Fibroblast of the aortic adventitia (primary cell): ENCODE results near the gene EXOC3L1. TPM values are rescaled to one million over a fixed set of nuclear protein-coding genes. Genes with fewer than 3 reads are reported as not detected.

Experiments
- DNase-seq: peaks from one replicate; pipeline ENCODE4 v3.0.0-alpha.2; 2010; ENCODE audit warnings: low read depth
- H3K4me3 ChIP-seq: 2 replicates; pipeline ENCODE4 v1.5.1; 2011; ENCODE audit warnings: low read depth, mild to moderate bottlenecking, control low read depth, low read length, moderate library complexity
- CTCF ChIP-seq: IDR thresholded peaks from 2 replicates; pipeline ENCODE4 v1.5.1; 2011; ENCODE audit warnings: mild to moderate bottlenecking, low read length, control low read depth, inconsistent platforms; ENCODE audit not compliant: insufficient read depth
- total RNA-seq: library from RNA; depleted of rRNA; stranded (reverse); fragments of >200 nt; gene quantifications from 2 replicates; pipeline ENCODE4 v1.2.3, GENCODE V29; 2012; ENCODE audit warnings: low replicate concordance

Gene EXOC3L1
- total RNA-seq, 1 donor, result not detected

- H3K4me3 ChIP-seq, result peak overlapping the region; percentile 76
- no peak for DNase-seq
- no peak for TF ChIP-seq CTCF
Measured at GRCh38 chr16:67182288-67182687, 7.6 kb downstream of the EXOC3L1 start.

GRCh38 chr16:67181346-67181745 lies 8.6 kb downstream of the EXOC3L1 start:
- H3K4me3 ChIP-seq, result peak overlapping the region; percentile 15
- TF ChIP-seq CTCF, result no peak
- DNase-seq, result peak; percentile 93

GRCh38 chr16:67180166-67180565 lies 9.8 kb downstream of the EXOC3L1 start:
- TF ChIP-seq CTCF, result no peak
- DNase-seq, result no peak
- no peak overlapping the region for H3K4me3 ChIP-seq

GRCh38 chr16:67179421-67180080 lies 10.4 kb downstream of the EXOC3L1 start:
- H3K4me3 ChIP-seq, result no peak overlapping the region
- DNase-seq, result no peak
- TF ChIP-seq CTCF, result no peak

- peak; percentile 26 for TF ChIP-seq CTCF
- peak overlapping the region; percentile 40 for H3K4me3 ChIP-seq
- no peak for DNase-seq
Measured at GRCh38 chr16:67177743-67178699, 11.9 kb downstream of the EXOC3L1 start.

- H3K4me3 ChIP-seq, result no peak overlapping the region
- no peak for TF ChIP-seq CTCF
- no peak for DNase-seq
Measured at GRCh38 chr16:67176662-67177061, 13.3 kb downstream of the EXOC3L1 start.
